ENCODE results near the gene SLC7A10. TPM values are rescaled to one million over a fixed set of nuclear protein-coding genes. Genes with fewer than 3 reads are reported as not detected.

Gene SLC7A10
- total and polyA plus RNA-seq, 4 experiments from 2014 or later = not detected

DNA sequence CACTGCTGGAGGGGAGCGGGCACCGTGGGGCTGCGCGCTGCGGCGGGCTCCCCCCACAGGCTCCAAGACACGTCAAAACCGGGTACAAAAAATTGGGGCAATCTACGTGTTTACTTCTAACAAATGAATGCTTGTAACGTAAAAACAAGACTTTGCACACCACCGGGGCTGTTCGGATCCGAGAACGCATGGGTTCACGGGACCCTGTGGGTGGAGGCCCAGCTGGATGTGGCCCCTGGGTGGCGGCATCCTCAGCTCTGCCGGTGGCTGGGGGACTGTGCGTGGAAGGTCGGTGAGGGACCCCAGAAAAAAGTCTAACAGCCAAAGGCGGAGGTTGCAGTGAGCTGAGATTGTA is 10.3 kb upstream of the SLC7A10 start:
- Histone ChIP-seq H3K36me3 (ENCODE audit: insufficient read depth, low read length) (no peaks in the 10 kb centered on the region), H3K27me3 (ENCODE audit: insufficient read depth, low read length) (no peaks in the 10 kb centered on the region), H3K27ac (ENCODE audit: low read depth, low read length) (no peak overlapping the region), H3K9me3 (ENCODE audit: control insufficient read depth in 1 of 2, low read length in 2 of 2) (no peaks in the 10 kb centered on the region), H3K4me3 (ENCODE audit: low read length in 2 of 2) (peak overlapping the region in 1 of 2 donors; percentile 46), H3K4me1 (ENCODE audit: insufficient read depth, low read length) (peaks cover 8% of the 10 kb centered on the region)
- peak overlapping the region in 2 of 7 donors; percentile 25 to 33 for H3K27ac Mint-ChIP-seq
- H3K36me3 Mint-ChIP-seq = no peaks in the 10 kb centered on the region
- DNase-seq = peak in 3 of 5 donors; percentile 16 to 37 (median 21)
- H3K4me3 Mint-ChIP-seq = peak overlapping the region in 5 of 8 donors; percentile 31 to 64 (median 41)
- ChIA-PET CTCF (ENCODE audit: partially characterized antibody) (interaction anchor here (0.8 to 7.1 kb wide), 18 partner anchors 10 to 542 kb away, joined by 3 to 125 read pairs (median 4); partner anchors contain the start of gene SLC7A10), POLR2A (ENCODE audit: partially characterized antibody) (interaction anchor here (0.6 to 1.5 kb wide), 3 partner anchors 59 to 141 kb away, joined by 3 to 7 read pairs (median 3); partner anchors contain the start of gene CEBPG)
- H3K9me3 Mint-ChIP-seq = peaks cover 0 to under 1% (median 0%) of the 10 kb centered on the region in 8 donors
- peaks cover 3 to 4% of the 10 kb centered on the region in 2 donors for H3K27me3 Mint-ChIP-seq
- intact Hi-C loops (cut with micrococcal nuclease) = loop anchor here (1.0 to 2.0 kb wide), 5 partner anchors 59 to 535 kb away; partner anchors contain the start of gene CEBPA
- peaks cover 4 to 22% (median 5%) of the 10 kb centered on the region in 4 donors for H3K4me1 Mint-ChIP-seq

DNA sequence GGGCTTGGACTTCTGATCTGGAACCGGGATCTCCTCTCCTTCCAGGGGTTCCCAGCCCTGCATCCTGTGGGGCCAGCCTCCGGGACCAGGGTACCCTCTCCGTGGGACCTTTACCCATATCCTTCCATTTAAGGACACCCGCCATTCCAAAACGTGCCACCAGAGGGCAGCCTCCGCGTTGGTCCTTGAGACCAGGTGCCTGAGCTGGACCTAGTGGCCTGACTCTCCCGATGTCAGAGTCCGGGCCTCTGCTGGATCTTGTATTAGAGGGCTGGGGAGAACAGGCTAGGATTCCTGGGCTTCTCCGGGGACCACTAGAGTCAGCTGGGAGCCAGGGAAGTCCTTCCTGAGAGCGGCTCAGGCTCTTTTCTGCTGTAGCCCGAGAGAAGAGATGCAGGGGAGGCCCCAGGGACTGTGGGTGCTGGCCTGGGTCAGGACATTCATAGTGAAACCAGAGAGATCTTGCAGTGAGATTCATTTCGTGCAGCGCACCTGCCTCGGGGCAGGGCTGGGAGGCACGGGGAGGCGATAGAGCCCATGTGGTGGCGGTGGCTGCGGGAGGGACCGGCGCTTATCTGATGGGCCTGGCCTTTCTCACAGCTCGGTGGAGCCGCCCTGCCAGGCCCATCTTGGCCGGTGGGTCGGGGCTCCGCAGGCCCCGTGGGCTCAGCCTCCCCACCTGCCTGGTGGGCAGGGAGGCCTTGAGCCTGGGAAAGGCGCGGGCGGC is 9.8 kb upstream of the SLC7A10 start:
- peak; percentile 57 to 74 (median 62) for DNase-seq
- peak overlapping the region in 1 of 2 donors; percentile 46 for H3K4me3 ChIP-seq (ENCODE audit: low read length in 2 of 2)
- peaks cover 0 to 3% of the 10 kb centered on the region in 2 donors for H3K36me3 Mint-ChIP-seq
- H3K4me1 ChIP-seq (ENCODE audit: insufficient read depth, low read length) = peaks cover 8% of the 10 kb centered on the region
- ChIA-PET CTCF (ENCODE audit: partially characterized antibody) (interaction anchor here (0.7 to 7.1 kb wide), 18 partner anchors 9 to 543 kb away, joined by 3 to 125 read pairs (median 4); partner anchors contain the start of gene SLC7A10), POLR2A (ENCODE audit: partially characterized antibody) (interaction anchor here (0.6 to 1.5 kb wide), 3 partner anchors 58 to 159 kb away, joined by 3 to 7 read pairs (median 3); no protein-coding TSS in a partner anchor)
- H3K27me3 Mint-ChIP-seq = peaks cover 7 to 9% of the 10 kb centered on the region in 2 donors
- no peaks in the 10 kb centered on the region for H3K9me3 ChIP-seq (ENCODE audit: control insufficient read depth in 1 of 2, low read length in 2 of 2)
- H3K4me3 Mint-ChIP-seq = peak overlapping the region; percentile 77 to 88 (median 84)
- H3K9me3 Mint-ChIP-seq = peaks cover 0 to 5% (median 0%) of the 10 kb centered on the region in 8 donors
- no peak overlapping the region for H3K27ac ChIP-seq (ENCODE audit: low read depth, low read length)
- H3K27ac Mint-ChIP-seq = peak overlapping the region in 4 of 7 donors; percentile 51 to 77 (median 67)
- H3K36me3 ChIP-seq (ENCODE audit: insufficient read depth, low read length) = no peaks in the 10 kb centered on the region
- H3K4me1 Mint-ChIP-seq = peaks cover 4 to 22% (median 5%) of the 10 kb centered on the region in 4 donors
- intact Hi-C loops (cut with micrococcal nuclease) = loop anchor here (1.0 to 2.0 kb wide), 5 partner anchors 59 to 536 kb away; partner anchors contain the start of gene CEBPA
- H3K27me3 ChIP-seq (ENCODE audit: insufficient read depth, low read length) = no peaks in the 10 kb centered on the region

DNA sequence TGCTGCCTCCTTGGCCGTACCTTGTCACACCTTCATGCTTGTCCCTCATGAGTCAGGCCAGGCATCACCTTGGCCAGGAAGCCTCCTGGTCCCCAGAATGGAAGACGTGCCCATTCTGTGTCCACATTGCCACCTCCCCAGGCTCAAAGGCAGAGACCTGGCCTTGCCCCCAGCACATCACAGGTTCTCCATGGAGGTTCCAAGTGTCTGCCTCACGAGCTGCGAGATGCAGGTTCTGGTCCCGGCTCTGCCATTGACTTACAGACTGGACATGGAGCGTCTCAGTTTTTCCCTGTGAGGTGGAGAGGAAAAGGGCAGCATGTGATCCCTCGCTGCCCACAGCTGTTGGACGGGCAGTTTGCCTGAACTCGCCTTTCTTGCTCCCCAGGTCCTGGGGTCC is 9.1 kb upstream of the SLC7A10 start:
- intact Hi-C loops (cut with micrococcal nuclease) = loop anchor here (1.0 to 2.0 kb wide), 5 partner anchors 58 to 537 kb away; partner anchors contain the start of gene CEBPA
- H3K9me3 Mint-ChIP-seq = peaks cover 0 to 9% (median 1%) of the 10 kb centered on the region in 8 donors
- no peak for DNase-seq
- H3K36me3 Mint-ChIP-seq = peaks cover 0 to 3% of the 10 kb centered on the region in 2 donors
- Histone ChIP-seq H3K4me3 (ENCODE audit: low read length in 2 of 2) (no peak overlapping the region), H3K27me3 (ENCODE audit: insufficient read depth, low read length) (no peaks in the 10 kb centered on the region), H3K4me1 (ENCODE audit: insufficient read depth, low read length) (peaks cover 8% of the 10 kb centered on the region), H3K27ac (ENCODE audit: low read depth, low read length) (no peak overlapping the region), H3K9me3 (ENCODE audit: control insufficient read depth in 1 of 2, low read length in 2 of 2) (no peaks in the 10 kb centered on the region), H3K36me3 (ENCODE audit: insufficient read depth, low read length) (no peaks in the 10 kb centered on the region)
- H3K4me1 Mint-ChIP-seq = peaks cover 4 to 16% (median 5%) of the 10 kb centered on the region in 4 donors
- POLR2A ChIA-PET (ENCODE audit: partially characterized antibody) = interaction anchor here (0.9 kb wide), 1 partner anchor 160 kb away, joined by 3 read pairs; no protein-coding TSS in a partner anchor
- CTCF ChIA-PET (ENCODE audit: partially characterized antibody) = interaction anchor here (0.7 to 7.1 kb wide), 15 partner anchors 9 to 543 kb away, joined by 3 to 125 read pairs (median 4); partner anchors contain the start of gene SLC7A10
- H3K27ac Mint-ChIP-seq = peak overlapping the region in 1 of 7 donors; percentile 27
- H3K4me3 Mint-ChIP-seq = no peak overlapping the region
- H3K27me3 Mint-ChIP-seq = peaks cover 11 to 13% of the 10 kb centered on the region in 2 donors

DNA sequence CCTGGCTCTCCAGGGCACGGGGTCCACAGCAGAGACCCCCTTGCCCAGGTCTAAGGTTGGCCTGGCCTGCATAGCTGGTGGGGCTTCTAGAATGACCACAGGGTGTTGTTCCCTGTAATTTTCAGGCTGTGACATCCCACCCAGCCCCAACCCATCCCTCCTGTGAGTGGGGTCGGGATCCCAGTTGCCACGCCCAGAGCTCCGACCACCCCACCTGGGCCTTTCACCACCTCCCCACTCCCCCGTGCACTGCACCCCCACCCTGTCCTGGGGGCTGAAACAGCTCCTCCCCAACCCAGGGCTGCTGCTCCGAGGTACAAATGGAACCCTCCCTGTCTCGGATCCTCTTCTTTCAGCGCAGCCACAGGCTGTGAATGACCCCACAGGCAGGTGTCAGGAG is 8.4 kb upstream of the SLC7A10 start:
- peaks cover 0 to 3% of the 10 kb centered on the region in 2 donors for H3K36me3 Mint-ChIP-seq
- no peak overlapping the region for H3K27ac Mint-ChIP-seq
- DNase-seq = no peak
- Histone ChIP-seq H3K4me3 (ENCODE audit: low read length in 2 of 2) (no peak overlapping the region), H3K9me3 (ENCODE audit: control insufficient read depth in 1 of 2, low read length in 2 of 2) (no peaks in the 10 kb centered on the region), H3K27me3 (ENCODE audit: insufficient read depth, low read length) (no peaks in the 10 kb centered on the region), H3K36me3 (ENCODE audit: insufficient read depth, low read length) (no peaks in the 10 kb centered on the region), H3K4me1 (ENCODE audit: insufficient read depth, low read length) (peaks cover 8% of the 10 kb centered on the region), H3K27ac (ENCODE audit: low read depth, low read length) (no peak overlapping the region)
- no peak overlapping the region for H3K4me3 Mint-ChIP-seq
- POLR2A ChIA-PET (ENCODE audit: partially characterized antibody) = no interaction called here
- peaks cover 11 to 16% of the 10 kb centered on the region in 2 donors for H3K27me3 Mint-ChIP-seq
- intact Hi-C loops (cut with micrococcal nuclease) = loop anchor here (2.0 kb wide), 1 partner anchor 57 kb away; no protein-coding TSS in a partner anchor
- peaks cover 0 to 12% (median 2%) of the 10 kb centered on the region in 8 donors for H3K9me3 Mint-ChIP-seq
- peaks cover 4 to 13% (median 5%) of the 10 kb centered on the region in 4 donors for H3K4me1 Mint-ChIP-seq
- CTCF ChIA-PET (ENCODE audit: partially characterized antibody) = interaction anchor here (7.1 kb wide), 1 partner anchor 173 kb away, joined by 125 read pairs; no protein-coding TSS in a partner anchor

DNA sequence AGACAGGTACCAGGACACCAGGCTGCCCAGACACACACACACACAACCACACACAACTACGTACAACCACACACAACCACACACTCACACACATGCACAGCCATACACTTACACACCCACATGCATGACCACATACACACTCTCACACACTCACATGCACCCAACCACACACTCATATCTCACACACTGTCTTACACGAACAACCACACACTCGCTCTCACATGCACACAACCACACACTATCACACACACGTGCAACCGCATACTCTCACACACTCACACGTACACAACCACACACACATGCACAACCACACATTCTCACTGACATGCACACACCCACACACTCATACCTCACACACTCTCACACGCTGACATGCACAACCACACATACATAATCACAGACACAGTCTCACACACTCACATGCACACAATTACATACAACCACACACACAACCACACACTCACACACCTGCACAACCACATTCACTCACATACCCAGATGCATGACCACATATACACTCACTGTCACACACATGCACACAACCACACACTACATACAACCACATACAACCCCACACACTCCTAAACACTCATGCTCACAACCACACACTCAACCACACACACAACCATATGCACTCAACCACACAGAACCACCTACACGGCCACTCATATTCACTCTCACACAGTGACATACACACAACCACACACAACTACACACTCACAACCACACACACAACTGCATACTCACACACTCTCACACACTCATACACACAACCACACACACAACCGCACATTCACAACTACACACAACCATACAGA is 7.6 kb upstream of the SLC7A10 start:
- peaks cover 18 to 22% of the 10 kb centered on the region in 2 donors for H3K27me3 Mint-ChIP-seq
- Histone ChIP-seq H3K27ac (ENCODE audit: low read depth, low read length) (no peak overlapping the region), H3K36me3 (ENCODE audit: insufficient read depth, low read length) (no peaks in the 10 kb centered on the region), H3K4me3 (ENCODE audit: low read length in 2 of 2) (no peak overlapping the region), H3K9me3 (ENCODE audit: control insufficient read depth in 1 of 2, low read length in 2 of 2) (no peaks in the 10 kb centered on the region), H3K27me3 (ENCODE audit: insufficient read depth, low read length) (no peaks in the 10 kb centered on the region), H3K4me1 (ENCODE audit: insufficient read depth, low read length) (peaks cover 8% of the 10 kb centered on the region)
- H3K4me3 Mint-ChIP-seq = no peak overlapping the region
- H3K9me3 Mint-ChIP-seq = peaks cover 2 to 20% (median 9%) of the 10 kb centered on the region in 8 donors
- CTCF ChIA-PET (ENCODE audit: partially characterized antibody) = interaction anchor here (7.1 kb wide), 1 partner anchor 174 kb away, joined by 125 read pairs; no protein-coding TSS in a partner anchor
- no peak for DNase-seq
- H3K36me3 Mint-ChIP-seq = peaks cover 0 to 3% of the 10 kb centered on the region in 2 donors
- intact Hi-C loops (cut with micrococcal nuclease) = no loop called here
- POLR2A ChIA-PET (ENCODE audit: partially characterized antibody) = no interaction called here
- no peak overlapping the region for H3K27ac Mint-ChIP-seq
- H3K4me1 Mint-ChIP-seq = peaks cover 4 to 13% (median 5%) of the 10 kb centered on the region in 4 donors

DNA sequence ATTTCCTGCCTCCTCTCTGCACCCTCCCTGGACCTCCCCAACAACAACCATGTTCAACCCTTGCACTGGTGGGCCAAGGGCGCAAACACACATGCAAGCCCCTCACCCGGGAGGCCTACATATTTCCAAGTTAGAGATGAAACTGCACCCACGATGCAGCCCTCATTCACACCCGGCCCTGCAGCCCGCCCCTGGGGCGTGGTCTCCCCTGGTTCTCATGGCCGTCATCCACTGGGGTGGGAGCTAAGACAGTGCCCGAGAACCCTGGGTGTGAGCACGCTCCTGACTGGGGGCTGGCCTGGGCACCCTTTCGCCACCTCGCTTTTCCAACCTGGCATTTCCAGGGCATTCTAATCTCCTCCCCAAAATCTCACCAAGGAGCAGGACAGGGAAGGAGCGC is 7.0 kb upstream of the SLC7A10 start:
- DNase-seq = no peak
- CTCF ChIA-PET (ENCODE audit: partially characterized antibody) = no interaction called here
- POLR2A ChIA-PET (ENCODE audit: partially characterized antibody) = no interaction called here
- H3K27ac ChIP-seq (ENCODE audit: low read depth, low read length) = no peak overlapping the region
- Mint-ChIP-seq H3K9me3 (peaks cover 2 to 25% (median 15%) of the 10 kb centered on the region in 8 donors), H3K27ac (no peak overlapping the region), H3K36me3 (peaks cover 3 to 4% of the 10 kb centered on the region in 2 donors), H3K4me1 (peaks cover 4 to 9% (median 5%) of the 10 kb centered on the region in 4 donors), H3K27me3 (peaks cover 22 to 25% of the 10 kb centered on the region in 2 donors), H3K4me3 (no peak overlapping the region)
- intact Hi-C loops (cut with micrococcal nuclease) = no loop called here
- H3K4me1 ChIP-seq (ENCODE audit: insufficient read depth, low read length) = peaks cover 8% of the 10 kb centered on the region
- no peaks in the 10 kb centered on the region for H3K36me3 ChIP-seq (ENCODE audit: insufficient read depth, low read length)
- H3K27me3 ChIP-seq (ENCODE audit: insufficient read depth, low read length) = peaks cover 2% of the 10 kb centered on the region
- no peak overlapping the region for H3K4me3 ChIP-seq (ENCODE audit: low read length in 2 of 2)
- H3K9me3 ChIP-seq (ENCODE audit: control insufficient read depth in 1 of 2, low read length in 2 of 2) = no peaks in the 10 kb centered on the region

All from CD4-positive, alpha-beta memory T cell (primary cell).